ENCODE results near the gene NSL1.

Gene NSL1

GRCh38 chr1:212828395-212828794 is 36.8 kb upstream of the NSL1 start:
- no peaks in the 10 kb centered on the region for H3F3A ChIP-seq (ENCODE audit: insufficient read depth)
- TF ChIP-seq CTCF (IDR thresholded peaks at IDR 0.05; ENCODE audit: insufficient read depth, low read length, poor library complexity, severe bottlenecking) (no peak), EZH2phosphoT487 (conservative IDR thresholded peaks at IDR 0.05; ENCODE audit: low read length) (no peak)
- no peak overlapping the region for H2AFZ ChIP-seq (ENCODE audit: low read depth, low read length, severe bottlenecking)
- no peaks in the 10 kb centered on the region for H3K27me3 ChIP-seq (ENCODE audit: low read length)
- H3K79me2 ChIP-seq (ENCODE audit: insufficient read depth, low read length), result no peaks in the 10 kb centered on the region
- H3K27ac ChIP-seq (ENCODE audit: low read depth, low read length), result no peak overlapping the region
- H3K36me3 ChIP-seq (ENCODE audit: low read length), result no peaks in the 10 kb centered on the region
- no peak overlapping the region for H3K9ac ChIP-seq (ENCODE audit: low read length)
- H3K9me2 ChIP-seq (replicated peaks; ENCODE audit: insufficient read depth, low read length), result no peaks in the 10 kb centered on the region
- no peak overlapping the region for H3K4me3 ChIP-seq (ENCODE audit: insufficient read depth, low read length, poor library complexity, severe bottlenecking)
- no peak overlapping the region for H3K4me2 ChIP-seq (ENCODE audit: low read depth, low read length, poor library complexity, severe bottlenecking)
- H4K20me1 ChIP-seq (ENCODE audit: low read depth, low read length), result no peaks in the 10 kb centered on the region
- H3K9me3 ChIP-seq (ENCODE audit: insufficient read depth, low read length), result peaks cover 11% of the 10 kb centered on the region; the same call in 1 of the 2 replicates

GRCh38 chr1:212827831-212828278 is 36.3 kb upstream of the NSL1 start:
- H3K4me2 ChIP-seq (ENCODE audit: low read depth, low read length, poor library complexity, severe bottlenecking), result no peak overlapping the region
- H3K79me2 ChIP-seq (ENCODE audit: insufficient read depth, low read length), result no peaks in the 10 kb centered on the region
- H3K4me3 ChIP-seq (ENCODE audit: insufficient read depth, low read length, poor library complexity, severe bottlenecking), result no peak overlapping the region
- H3F3A ChIP-seq (ENCODE audit: insufficient read depth), result no peaks in the 10 kb centered on the region
- peaks cover 11% of the 10 kb centered on the region; the same call in 1 of the 2 replicates for H3K9me3 ChIP-seq (ENCODE audit: insufficient read depth, low read length)
- H3K36me3 ChIP-seq (ENCODE audit: low read length), result no peaks in the 10 kb centered on the region
- no peaks in the 10 kb centered on the region for H4K20me1 ChIP-seq (ENCODE audit: low read depth, low read length)
- no peak for TF ChIP-seq CTCF (IDR thresholded peaks at IDR 0.05; ENCODE audit: insufficient read depth, low read length, poor library complexity, severe bottlenecking)
- no peak for TF ChIP-seq EZH2phosphoT487 (conservative IDR thresholded peaks at IDR 0.05; ENCODE audit: low read length)
- H3K27ac ChIP-seq (ENCODE audit: low read depth, low read length), result no peak overlapping the region
- no peak overlapping the region for H3K9ac ChIP-seq (ENCODE audit: low read length)
- H3K9me2 ChIP-seq (replicated peaks; ENCODE audit: insufficient read depth, low read length), result no peaks in the 10 kb centered on the region
- no peaks in the 10 kb centered on the region for H3K27me3 ChIP-seq (ENCODE audit: low read length)
- no peak overlapping the region for H2AFZ ChIP-seq (ENCODE audit: low read depth, low read length, severe bottlenecking)

GRCh38 chr1:212827171-212827776 is 35.7 kb upstream of the NSL1 start:
- no peaks in the 10 kb centered on the region for H3K36me3 ChIP-seq (ENCODE audit: low read length)
- H3K79me2 ChIP-seq (ENCODE audit: insufficient read depth, low read length), result no peaks in the 10 kb centered on the region
- H3K27ac ChIP-seq (ENCODE audit: low read depth, low read length), result no peak overlapping the region
- no peak overlapping the region for H3K4me2 ChIP-seq (ENCODE audit: low read depth, low read length, poor library complexity, severe bottlenecking)
- H3K9me3 ChIP-seq (ENCODE audit: insufficient read depth, low read length), result peaks cover 11% of the 10 kb centered on the region; the same call in 1 of the 2 replicates
- no peaks in the 10 kb centered on the region for H3K9me2 ChIP-seq (replicated peaks; ENCODE audit: insufficient read depth, low read length)
- no peak overlapping the region for H2AFZ ChIP-seq (ENCODE audit: low read depth, low read length, severe bottlenecking)
- H3K27me3 ChIP-seq (ENCODE audit: low read length), result no peaks in the 10 kb centered on the region
- no peaks in the 10 kb centered on the region for H3F3A ChIP-seq (ENCODE audit: insufficient read depth)
- no peak overlapping the region for H3K4me3 ChIP-seq (ENCODE audit: insufficient read depth, low read length, poor library complexity, severe bottlenecking)
- TF ChIP-seq CTCF (IDR thresholded peaks at IDR 0.05; ENCODE audit: insufficient read depth, low read length, poor library complexity, severe bottlenecking) (no peak), EZH2phosphoT487 (conservative IDR thresholded peaks at IDR 0.05; ENCODE audit: low read length) (no peak)
- H4K20me1 ChIP-seq (ENCODE audit: low read depth, low read length), result no peaks in the 10 kb centered on the region
- H3K9ac ChIP-seq (ENCODE audit: low read length), result no peak overlapping the region

Data from SU-DHL-6 (cell line).